H1 (cell line): ENCODE data around the gene TM2D1. TPM values are rescaled to one million over a fixed set of nuclear protein-coding genes. Genes with fewer than 3 reads are reported as not detected.

ENCODE experiments used
- CTCF ChIA-PET: fragments of 300-600 bp; sonication (Branson Sonifier 250); formaldehyde crosslinking; loops from one replicate; lab custom pipeline; 2021; ENCODE audit not compliant: partially characterized antibody; lab: Charles Lee
- POLR2A ChIA-PET: fragments of 300-600 bp; sonication (Branson Sonifier 250); formaldehyde crosslinking; loops from one replicate; lab custom pipeline; 2021; ENCODE audit warnings: inconsistent platforms; ENCODE audit not compliant: partially characterized antibody; lab: Charles Lee
- DNase-seq, 2 experiments: peaks; one replicate each; pipeline versions ENCODE4 v3.0.0 to v3.0.0-alpha.2; 2010 to 2022; ENCODE audit warnings: low spot score in 2 of 2, low read depth in 1 of 2, mixed read lengths in 1 of 2
- FAIRE-seq: peaks from 2 replicates; lab custom pipeline; 2011; peaks lifted over from hg19 to GRCh38; lab: Jason Lieb, UNC
- H2AFZ ChIP-seq: 2 replicates; pipeline ENCODE4 v1.8.1; 2012; ENCODE audit warnings: low read length, inconsistent platforms
- H2AK5ac ChIP-seq: 2 replicates; pipeline ENCODE4 v1.6.1; 2013; ENCODE audit warnings: low read depth, low read length
- H2BK120ac ChIP-seq: replicated peaks from 2 replicates; pipeline ENCODE3; 2013; ENCODE audit warnings: low read depth, low read length, inconsistent platforms
- H2BK12ac ChIP-seq: 2 replicates; pipeline ENCODE4 v1.6.1; 2013; ENCODE audit warnings: low read depth, low read length
- H2BK15ac ChIP-seq: 2 replicates; pipeline ENCODE4 v1.6.1; 2013; ENCODE audit warnings: low read length
- H2BK20ac ChIP-seq: 2 replicates; pipeline ENCODE4 v1.6.1; 2013; ENCODE audit warnings: low read length
- H2BK5ac ChIP-seq: 2 replicates; pipeline ENCODE4 v1.6.1; 2013; ENCODE audit warnings: low read depth, low read length
- H3K14ac ChIP-seq: 2 replicates; pipeline ENCODE4 v1.6.1; 2013; ENCODE audit warnings: inconsistent platforms; ENCODE audit not compliant: insufficient read length
- H3K18ac ChIP-seq: 2 replicates; pipeline ENCODE4 v1.6.1; 2013; ENCODE audit warnings: low read length; ENCODE audit errors: extremely low read depth
- H3K23ac ChIP-seq: 2 replicates; pipeline ENCODE4 v1.6.1; 2013; ENCODE audit warnings: inconsistent platforms; ENCODE audit not compliant: insufficient read length
- H3K23me2 ChIP-seq: 2 replicates; pipeline ENCODE4 v1.6.1; 2013; ENCODE audit warnings: low read depth, low read length
- H3K27ac ChIP-seq: 2 replicates; pipeline ENCODE4 v1.6.1; 2011; ENCODE audit warnings: low read depth, low read length, inconsistent platforms
- H3K27me3 ChIP-seq, 4 experiments: replicated peaks in 1 of 4; 1 replicate in 1 of 4; 2 replicates in 3 of 4; pipeline versions ENCODE4 v1.6.1 to v1.8.1; 2011 to 2013; ENCODE audit warnings: low read length in 3 of 4, mild to moderate bottlenecking in 3 of 4, inconsistent platforms in 2 of 4, mixed read lengths in 2 of 4, moderate library complexity in 1 of 4; ENCODE audit not compliant: control insufficient read depth in 3 of 4, insufficient read depth in 3 of 4; ENCODE audit errors: extremely low read depth in 1 of 4
- H3K36me3 ChIP-seq, 4 experiments: 2 replicates each; pipeline versions ENCODE4 v1.6.1 to v1.8.1; 2011 to 2013; ENCODE audit warnings: mild to moderate bottlenecking in 4 of 4, low read length in 3 of 4, moderate library complexity in 2 of 4, control low read depth in 1 of 4, inconsistent platforms in 1 of 4; ENCODE audit not compliant: insufficient read depth in 4 of 4, control insufficient read depth in 2 of 4
- H3K4ac ChIP-seq: replicated peaks from 2 replicates; pipeline ENCODE3; 2013; ENCODE audit warnings: low read length, low read depth, mixed read lengths, inconsistent platforms; ENCODE audit not compliant: insufficient read length
- H3K4me1 ChIP-seq, 4 experiments: replicated peaks in 1 of 4; 1 replicate in 1 of 4; 2 replicates in 3 of 4; pipeline versions ENCODE4 v1.6.1 to v1.8.1; 2011 to 2013; ENCODE audit warnings: low read length in 3 of 4, inconsistent platforms in 2 of 4, mixed read lengths in 1 of 4; ENCODE audit not compliant: insufficient read depth in 4 of 4, control insufficient read depth in 3 of 4
- H3K4me2 ChIP-seq, 2 experiments: 2 replicates each; pipeline versions ENCODE4 v1.6.1 to v1.8.1; 2011 to 2013; ENCODE audit warnings: low read depth in 2 of 2, low read length in 2 of 2, control low read depth in 1 of 2, inconsistent platforms in 1 of 2, mild to moderate bottlenecking in 1 of 2; ENCODE audit not compliant: insufficient read depth in 1 of 2
- H3K4me3 ChIP-seq, 4 experiments: fragments of 200-600, 300-600 bp in 1 of 4; sonication (generic), shearing (Covaris generic), sonication (Bioruptor Twin) in 1 of 4; 2 replicates each; pipeline versions ENCODE4 v1.5.1 to v1.8.1; 2011 to 2016; ENCODE audit warnings: low read length in 4 of 4, low read depth in 3 of 4, control low read depth in 2 of 4, inconsistent platforms in 2 of 4, mild to moderate bottlenecking in 2 of 4, mixed read lengths in 1 of 4, moderate library complexity in 1 of 4; ENCODE audit not compliant: insufficient read depth in 2 of 4; ENCODE audit errors: extremely low read depth in 1 of 4
- H3K56ac ChIP-seq: replicated peaks from 2 replicates; pipeline ENCODE3; 2013; ENCODE audit warnings: low read depth, mild to moderate bottlenecking, mixed read lengths, low read length, inconsistent platforms; ENCODE audit not compliant: insufficient read length
- H3K79me1 ChIP-seq: 2 replicates; pipeline ENCODE4 v1.6.1; 2013; ENCODE audit warnings: low read depth, low read length, control low read depth
- H3K79me2 ChIP-seq, 2 experiments: 2 replicates each; pipeline versions ENCODE4 v1.6.1 to v1.8.1; 2012 to 2013; ENCODE audit warnings: low read length in 2 of 2, mild to moderate bottlenecking in 2 of 2, inconsistent platforms in 1 of 2; ENCODE audit not compliant: insufficient read depth in 2 of 2, control insufficient read depth in 1 of 2
- H3K9ac ChIP-seq, 4 experiments: replicated peaks in 1 of 4; 1 replicate in 1 of 4; 2 replicates in 3 of 4; pipeline versions ENCODE4 v1.6.1 to v1.8.1; 2011 to 2013; ENCODE audit warnings: low read depth in 3 of 4, low read length in 3 of 4, control low read depth in 2 of 4, mild to moderate bottlenecking in 2 of 4, moderate library complexity in 2 of 4, inconsistent platforms in 1 of 4; ENCODE audit errors: extremely low read depth in 1 of 4
- H3K9me3 ChIP-seq, 2 experiments: 2 replicates each; pipeline versions ENCODE4 v1.6.1 to v1.8.1; 2012 to 2013; ENCODE audit warnings: mild to moderate bottlenecking in 2 of 2, moderate library complexity in 2 of 2, control low read depth in 1 of 2, inconsistent platforms in 1 of 2, low read depth in 1 of 2, low read length in 1 of 2, mixed read lengths in 1 of 2; ENCODE audit not compliant: insufficient read depth in 2 of 2
- H4K20me1 ChIP-seq, 2 experiments: replicated peaks in 1 of 2; 2 replicates each; pipeline versions ENCODE3 to v1.8.1; 2011 to 2013; ENCODE audit warnings: inconsistent platforms in 2 of 2, low read length in 2 of 2, mild to moderate bottlenecking in 1 of 2; ENCODE audit not compliant: insufficient read depth in 2 of 2, control insufficient read depth in 1 of 2
- H4K5ac ChIP-seq: 2 replicates; pipeline ENCODE4 v1.6.1; 2013; ENCODE audit warnings: low read length, low read depth, mixed read lengths, inconsistent platforms; ENCODE audit not compliant: insufficient read length
- H4K8ac ChIP-seq: 2 replicates; pipeline ENCODE4 v1.8.0; 2013; ENCODE audit warnings: mild to moderate bottlenecking, moderate library complexity, low read length, inconsistent platforms; ENCODE audit not compliant: insufficient read depth; ENCODE audit errors: extremely low read depth
- H4K91ac ChIP-seq: replicated peaks from 2 replicates; pipeline ENCODE3; 2013; ENCODE audit warnings: low read length, mixed read lengths, inconsistent platforms; ENCODE audit not compliant: insufficient read length
- CHD2 ChIP-seq: IDR thresholded peaks from 2 replicates; pipeline ENCODE4 v1.6.1; 2012; ENCODE audit warnings: low read length, improper control_type of control experiment
- GABPA ChIP-seq: IDR thresholded peaks from 2 replicates; pipeline ENCODE4 v1.6.1; 2011; ENCODE audit warnings: mild to moderate bottlenecking, low read length, moderate library complexity, borderline replicate concordance; ENCODE audit not compliant: insufficient read depth
- JUN ChIP-seq: IDR thresholded peaks from 2 replicates; pipeline ENCODE4 v1.6.1; 2011; ENCODE audit warnings: low read depth, mild to moderate bottlenecking, improper control_type of control experiment, low read length
- KDM4A ChIP-seq: IDR thresholded peaks from one replicate; pipeline ENCODE4 v1.7.1; 2012; ENCODE audit warnings: low read depth, mild to moderate bottlenecking, moderate library complexity, low read length, inconsistent platforms; ENCODE audit not compliant: severe bottlenecking
- POLR2AphosphoS5 ChIP-seq: IDR thresholded peaks from 2 replicates; pipeline ENCODE4 v1.6.1; 2011; ENCODE audit warnings: low read depth, low read length
- SP4 ChIP-seq: IDR thresholded peaks from 2 replicates; pipeline ENCODE4 v1.6.1; 2012; ENCODE audit warnings: low read length, inconsistent platforms
- TEAD4 ChIP-seq: IDR thresholded peaks from 2 replicates; pipeline ENCODE4 v1.6.1; 2012; ENCODE audit warnings: low read depth, low read length, inconsistent platforms, mixed read lengths
- WGBS, 2 experiments: shearing (Covaris generic) in 1 of 2; methylation state at CpG; one replicate each; pipeline versions ENCODE4 v1.1.6 to v1.1.7; 2013 to 2015; ENCODE audit warnings: low lambda C conversion rate in 2 of 2, mixed read lengths in 2 of 2, inconsistent platforms in 1 of 2, low coverage in 1 of 2, missing lambda C conversion rate in 1 of 2; ENCODE audit not compliant: insufficient replicate concordance in 2 of 2, insufficient coverage in 1 of 2, insufficient read length in 1 of 2; ENCODE audit errors: extremely low coverage in 1 of 2, missing lambda C conversion rate in 1 of 2; 5-methylcytosine and 5-hydroxymethylcytosine counted together
- polyA plus RNA-seq, 7 experiments: library from polyadenylated mRNA; depleted of rRNA in 3 of 7; stranded (reverse) in 5 of 7; unstranded in 2 of 7; fragments of >200 nt in 5 of 7; fragments of 200-250 nt in 2 of 7; gene quantifications; 1 replicate in 5 of 7; 2 replicates in 1 of 7; 4 replicates in 1 of 7; pipeline versions ENCODE4 v1.2.1 to v1.2.3, GENCODE V29; 2011 to 2013; ENCODE audit warnings: missing spikeins in 2 of 7, mixed read lengths in 2 of 7
- total RNA-seq: library from RNA; stranded (reverse); fragmentation: NEBNext Ultra II Directional; extraction: Animal tissue kit (Norgen Biotek cat#: 25700); gene quantifications from 2 replicates; pipeline ENCODE4 v1.2.1, GENCODE V29; 2021
- TF ChIP-seq, protein P1 (sequence below): IDR thresholded peaks from 2 replicates; pipeline ENCODE4 v1.6.1; 2011; ENCODE audit warnings: low read depth, mild to moderate bottlenecking, low read length; ENCODE audit not compliant: insufficient read depth

TM2D1 gene
- total and polyA plus RNA-seq, 2 of the 8 experiments (the other 6 are each of a cell fraction or from before 2014, with no cell fraction given) = 17.7 to 20.5 TPM

DNA sequence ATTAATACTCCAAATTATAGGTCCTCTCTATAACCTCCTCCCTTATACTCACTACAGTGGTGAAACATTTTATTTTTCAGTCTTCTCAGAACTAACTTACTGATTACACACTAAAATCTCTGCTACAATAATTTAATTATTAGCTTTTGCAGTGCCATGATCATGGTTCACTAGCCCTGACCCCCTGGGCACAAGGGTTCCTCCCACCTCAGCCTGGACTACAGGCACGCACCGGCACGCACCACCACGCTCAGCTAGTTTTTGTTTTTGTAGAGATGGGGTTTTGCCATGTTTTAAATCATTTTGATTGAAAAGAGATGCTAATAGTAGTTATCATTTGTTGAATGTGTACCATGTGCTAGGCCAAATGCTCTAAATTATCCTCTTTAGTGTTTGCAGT lies 23.6 kb upstream of the TM2D1 start:
- POLR2A ChIA-PET = interaction anchor here (0.6 kb wide), 2 partner anchors 13 to 35 kb away, joined by 3 read pairs; no protein-coding TSS in a partner anchor
- no peak overlapping the region for H3K4me2 ChIP-seq
- H3K79me1 ChIP-seq = peaks cover 7% of the 10 kb centered on the region; the same call in 1 of the 2 replicates
- DNase-seq = no peak
- no peak overlapping the region for H4K5ac ChIP-seq
- H3K23me2 ChIP-seq = no peaks in the 10 kb centered on the region
- no peak overlapping the region for H3K4me3 ChIP-seq
- 96% methylated on average over 4 of the region's 4 CpGs; no CpG with 5 or more reads in 1 of the 2 experiments for WGBS, 2 experiments
- FAIRE-seq = no peak
- H2BK20ac ChIP-seq = no peak overlapping the region
- H2BK120ac ChIP-seq = no peak overlapping the region
- H2BK15ac ChIP-seq = no peak overlapping the region
- H3K9me3 ChIP-seq = no peaks in the 10 kb centered on the region
- H3K4me1 ChIP-seq = peaks cover 0 to 13% (median 2%) of the 10 kb centered on the region in 4 experiments; a peak in 5 of 7 replicates
- H3K18ac ChIP-seq = no peak overlapping the region
- H4K20me1 ChIP-seq = peaks cover 0 to 1% of the 10 kb centered on the region in 2 experiments
- TF ChIP-seq JUN (no peak), GABPA (no peak), KDM4A (no peak), POLR2AphosphoS5 (no peak), TEAD4 (no peak), SP4 (no peak), CHD2 (no peak)
- TF ChIP-seq, protein P1, sequence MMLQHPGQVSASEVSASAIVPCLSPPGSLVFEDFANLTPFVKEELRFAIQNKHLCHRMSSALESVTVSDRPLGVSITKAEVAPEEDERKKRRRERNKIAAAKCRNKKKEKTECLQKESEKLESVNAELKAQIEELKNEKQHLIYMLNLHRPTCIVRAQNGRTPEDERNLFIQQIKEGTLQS = no peak
- H2BK5ac ChIP-seq = no peak overlapping the region
- H2AFZ ChIP-seq = no peak overlapping the region
- H4K8ac ChIP-seq = no peak overlapping the region
- H2AK5ac ChIP-seq = no peak overlapping the region
- no peak overlapping the region for H3K23ac ChIP-seq
- no peak overlapping the region for H4K91ac ChIP-seq
- no peak overlapping the region for H3K27ac ChIP-seq
- H3K14ac ChIP-seq = no peak overlapping the region
- CTCF ChIA-PET = no interaction called here
- H3K9ac ChIP-seq = no peak overlapping the region
- H3K4ac ChIP-seq = no peak overlapping the region
- H2BK12ac ChIP-seq = no peak overlapping the region
- H3K79me2 ChIP-seq = peaks cover 12 to 85% of the 10 kb centered on the region in 2 experiments
- no peaks in the 10 kb centered on the region for H3K27me3 ChIP-seq
- no peak overlapping the region for H3K56ac ChIP-seq
- no peaks in the 10 kb centered on the region for H3K36me3 ChIP-seq
